Activated gamma-delta T cell (primary cell): ENCODE data around the gene GPR153.

Experiments
- DNase-seq: peaks from one replicate; lab custom pipeline; 2025; lab: John Stamatoyannopoulos, UW

GPR153 gene

DNA sequence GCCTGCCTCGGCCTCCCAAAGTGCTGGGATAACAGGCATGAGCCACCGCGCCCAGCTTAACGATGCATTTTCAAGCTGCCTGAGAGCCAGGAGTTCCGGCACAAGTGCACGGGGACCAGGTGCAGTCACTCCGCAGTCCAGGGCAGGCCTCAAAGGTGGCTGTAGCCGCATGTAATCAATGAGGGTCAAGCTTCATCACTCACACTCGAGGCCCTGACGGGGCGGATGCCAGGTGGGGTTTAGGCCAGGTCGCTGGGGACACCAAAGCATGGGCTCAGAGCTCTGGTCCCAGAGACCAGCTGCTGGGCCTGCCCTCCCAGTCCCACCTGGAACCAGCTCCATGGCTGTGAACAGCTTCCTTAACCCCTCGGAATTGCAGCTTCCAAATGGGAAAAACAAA is 26.1 kb upstream of the GPR153 start:
- no peak for DNase-seq

DNA sequence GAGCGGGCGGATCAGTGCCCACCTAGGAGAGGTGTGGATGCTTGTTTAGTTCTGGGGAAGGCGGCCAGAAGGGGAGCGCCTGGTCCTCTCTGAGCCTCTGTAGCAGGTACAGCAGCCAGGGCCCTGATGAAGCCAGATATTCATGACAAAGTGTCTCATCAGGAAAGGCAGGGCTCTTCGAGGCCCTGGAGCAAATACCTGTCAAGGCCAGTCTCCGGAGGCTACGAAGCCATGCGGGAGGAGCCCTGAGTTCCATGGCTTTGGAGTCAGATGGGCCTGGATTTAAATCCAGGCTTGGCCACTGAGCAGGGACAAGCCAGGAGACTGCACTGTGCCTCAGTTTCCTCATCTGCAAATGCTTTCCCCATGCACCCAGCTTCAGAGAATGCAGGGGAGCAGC is 25.4 kb upstream of the GPR153 start:
- DNase-seq, result no peak

DNA sequence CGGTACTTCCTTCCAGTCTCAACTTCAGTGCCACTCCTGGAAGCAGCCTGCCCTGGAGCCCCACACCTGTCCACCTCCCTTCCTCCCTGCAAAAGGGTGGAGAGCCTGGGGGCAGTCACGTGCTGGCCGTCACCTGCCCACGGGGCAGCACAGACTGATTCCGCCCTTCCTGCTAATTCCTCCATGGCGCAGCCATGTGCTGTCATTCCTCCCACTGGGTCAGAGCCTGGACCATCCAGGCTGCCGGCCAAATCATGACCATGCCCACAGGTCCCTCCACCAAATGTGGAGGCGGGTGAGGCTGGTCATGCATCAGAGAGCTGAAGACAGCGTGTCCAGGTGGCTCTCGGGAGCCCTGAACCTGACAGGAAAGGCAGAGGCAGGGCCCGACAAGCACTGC is 24.4 kb upstream of the GPR153 start:
- no peak for DNase-seq

DNA sequence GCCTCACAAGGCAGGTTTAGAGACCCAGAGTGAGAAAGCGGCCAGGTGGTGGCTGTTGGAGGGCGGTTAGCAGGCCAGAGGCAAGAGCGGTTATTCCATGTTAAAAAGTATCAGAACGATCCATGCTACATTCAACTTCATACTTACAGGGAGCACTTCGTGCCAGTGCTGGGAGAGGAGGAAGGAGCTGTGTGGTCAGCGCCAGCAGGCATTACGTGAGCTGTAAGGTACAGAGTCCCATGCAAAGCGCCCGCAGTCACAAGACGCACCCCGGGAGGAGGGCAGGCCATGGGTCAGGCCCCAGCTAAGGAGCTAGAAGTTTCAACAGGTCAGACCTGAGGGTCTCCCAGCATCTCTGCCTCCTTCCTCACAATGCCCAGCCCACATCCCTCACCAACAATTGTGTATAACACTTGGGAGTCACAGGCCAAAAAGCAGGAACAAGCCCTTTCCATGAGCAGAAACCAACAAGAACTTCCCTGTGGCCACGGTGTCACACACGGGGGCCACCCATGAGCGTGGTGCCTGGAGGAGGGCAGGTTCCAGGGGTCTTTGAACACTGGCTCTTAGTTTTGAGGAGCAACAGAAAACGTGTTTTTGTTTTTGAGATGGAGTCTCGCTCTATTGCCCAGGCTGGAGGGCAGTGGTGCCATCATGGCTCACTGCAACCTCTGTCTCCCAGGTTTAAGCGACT is 21.8 kb upstream of the GPR153 start:
- DNase-seq, result no peak

DNA sequence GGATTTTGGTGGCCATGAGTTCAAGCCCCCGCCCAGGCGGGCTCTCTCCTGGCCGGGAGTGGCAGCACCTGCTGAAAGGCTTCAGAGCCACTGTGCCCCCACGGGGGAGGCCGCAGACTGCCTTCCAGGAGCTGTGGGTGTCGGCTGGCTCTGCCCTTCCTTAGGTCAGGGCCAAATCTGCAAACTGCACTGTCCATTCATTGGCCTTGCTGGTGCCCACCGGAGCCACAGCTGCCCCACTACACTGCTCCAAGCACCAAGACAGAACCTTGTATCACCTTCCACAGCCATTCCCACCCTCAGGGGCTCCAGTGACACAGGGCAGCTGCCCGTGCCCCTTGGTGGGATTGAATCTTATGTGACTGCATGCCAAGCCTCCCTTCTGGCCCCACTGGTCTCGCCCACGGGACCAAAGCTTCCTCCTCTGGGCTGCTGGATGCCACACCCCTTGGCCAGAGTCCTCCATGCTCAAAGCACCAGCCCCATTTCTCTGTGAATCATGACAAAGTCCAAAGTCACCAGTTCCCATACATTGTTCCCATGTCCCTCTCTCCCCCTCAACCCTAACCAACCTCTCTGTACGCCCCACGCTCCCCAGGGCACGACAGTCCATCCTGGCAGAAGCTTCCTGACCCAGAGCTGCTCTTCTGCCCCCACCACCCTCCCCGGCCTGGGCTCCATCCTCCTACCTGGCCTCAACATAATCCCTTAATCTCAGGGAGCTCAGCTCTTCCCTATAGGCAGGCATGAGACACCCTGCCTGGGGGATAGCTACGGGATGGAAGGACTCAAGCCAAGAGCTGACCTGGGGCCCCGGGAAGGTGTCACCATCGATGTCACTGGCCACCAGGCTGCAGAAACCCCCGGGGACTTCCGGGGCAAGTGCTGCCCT is 20.9 kb upstream of the GPR153 start:
- DNase-seq, result no peak

DNA sequence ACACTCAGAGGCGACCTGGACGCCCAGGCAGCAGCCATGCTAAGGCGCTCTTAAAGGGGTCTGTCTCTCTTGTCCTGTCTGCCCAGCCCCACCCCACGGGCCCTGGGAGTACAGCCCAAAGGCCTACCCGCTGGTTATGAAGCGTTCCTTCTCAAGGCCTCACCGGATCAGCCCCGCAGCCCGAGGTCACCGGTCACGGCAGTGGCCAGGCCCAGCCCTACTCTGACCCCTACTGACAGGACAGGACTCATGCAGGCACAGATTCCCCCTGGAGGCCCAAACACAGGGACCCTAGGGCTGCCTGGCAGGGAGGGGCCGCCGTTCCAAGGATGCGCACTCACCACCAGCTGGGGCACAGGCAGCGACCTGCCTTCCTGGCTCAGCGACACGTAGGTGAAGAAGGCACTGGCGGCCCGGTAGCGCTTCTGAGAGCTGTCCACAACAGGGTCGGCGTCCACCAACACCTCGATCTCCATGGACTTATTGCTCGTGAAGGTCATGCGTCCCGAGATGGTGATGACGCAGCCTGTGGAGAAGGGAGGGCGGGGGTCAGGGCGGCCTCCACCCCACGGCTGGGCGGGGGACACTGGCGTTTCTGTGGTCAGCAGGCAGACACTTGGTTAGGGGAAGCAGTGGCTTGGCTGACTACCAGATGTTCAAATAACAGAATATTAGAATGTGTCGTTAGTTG is 20.0 kb upstream of the GPR153 start:
- DNase-seq, result no peak

DNA sequence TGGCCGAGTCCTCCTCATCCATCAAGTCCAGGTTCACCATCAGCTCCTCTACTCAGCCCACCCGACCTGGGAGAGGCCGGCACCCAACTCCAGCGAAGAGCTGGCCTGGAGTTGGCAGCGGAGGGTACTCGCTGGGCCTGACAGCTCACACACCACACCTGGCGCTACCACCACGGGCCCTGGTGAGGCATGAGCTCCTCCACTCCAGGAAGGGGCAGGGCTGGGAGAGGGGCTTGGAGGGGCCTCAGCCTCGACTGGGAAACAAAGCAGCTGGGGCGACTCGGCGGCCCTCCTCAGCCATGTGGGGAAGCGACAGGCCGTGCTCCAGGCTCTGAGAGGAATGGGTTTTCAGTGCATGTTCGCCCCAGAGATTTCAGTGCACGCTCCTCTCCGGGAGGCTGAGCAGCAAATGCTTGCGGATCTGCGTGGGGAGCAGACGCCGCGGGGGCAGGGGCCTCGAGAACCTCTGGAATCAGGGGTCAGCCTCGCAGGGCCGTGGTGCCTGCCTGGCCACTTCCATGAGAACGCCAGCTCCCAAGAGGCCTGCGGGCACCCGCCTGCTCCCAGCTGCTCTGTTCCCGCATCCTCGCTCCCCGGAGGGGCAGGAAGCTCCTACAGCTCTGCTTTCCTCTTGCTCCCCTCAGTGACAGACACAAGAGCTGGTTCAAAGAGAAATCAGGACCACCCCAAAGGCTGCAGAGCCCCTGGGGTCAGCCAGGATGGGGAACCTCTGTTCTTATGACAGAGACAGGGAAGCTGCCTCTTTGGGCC is 18.9 kb upstream of the GPR153 start:
- no peak for DNase-seq

DNA sequence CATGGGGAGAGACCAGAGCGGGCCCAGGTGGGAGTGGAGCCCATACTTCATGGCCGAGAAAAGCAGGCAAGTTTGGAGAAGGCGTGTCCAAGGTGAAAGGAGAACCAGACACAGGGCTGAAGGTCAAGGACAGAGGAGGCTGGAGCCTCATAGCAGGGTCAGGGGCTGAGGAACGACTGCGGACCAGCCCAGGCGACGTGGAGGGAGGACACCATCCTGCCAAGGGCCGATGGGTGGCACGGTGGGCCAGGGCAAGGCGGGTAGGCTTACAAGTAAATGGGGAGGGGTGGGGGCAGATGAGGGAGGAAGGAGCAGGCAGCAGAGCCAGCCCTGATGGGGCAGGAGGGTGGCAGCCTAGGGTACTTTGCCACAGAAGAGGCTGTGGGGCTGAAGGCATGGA is 18.2 kb upstream of the GPR153 start:
- no peak for DNase-seq

DNA sequence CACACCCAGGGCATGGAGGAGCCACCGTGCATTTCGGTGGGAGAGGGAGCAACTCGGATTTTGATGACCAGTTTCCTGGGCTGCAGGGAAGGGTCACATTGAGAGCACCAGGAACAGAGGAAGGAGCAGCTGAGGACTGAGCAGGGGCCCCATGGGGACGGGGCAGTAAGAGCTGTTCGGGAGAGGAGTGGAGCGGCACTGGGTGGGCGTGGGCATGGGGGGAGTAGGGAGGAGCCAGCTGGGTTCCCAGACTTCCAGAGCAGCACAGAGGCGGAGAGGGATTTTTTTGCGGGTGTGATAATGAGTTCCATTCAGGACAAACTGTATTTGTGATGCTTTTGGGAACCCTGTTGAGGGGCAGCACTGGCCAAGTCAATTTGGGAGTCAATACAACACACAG is 17.4 kb upstream of the GPR153 start:
- no peak for DNase-seq

DNA sequence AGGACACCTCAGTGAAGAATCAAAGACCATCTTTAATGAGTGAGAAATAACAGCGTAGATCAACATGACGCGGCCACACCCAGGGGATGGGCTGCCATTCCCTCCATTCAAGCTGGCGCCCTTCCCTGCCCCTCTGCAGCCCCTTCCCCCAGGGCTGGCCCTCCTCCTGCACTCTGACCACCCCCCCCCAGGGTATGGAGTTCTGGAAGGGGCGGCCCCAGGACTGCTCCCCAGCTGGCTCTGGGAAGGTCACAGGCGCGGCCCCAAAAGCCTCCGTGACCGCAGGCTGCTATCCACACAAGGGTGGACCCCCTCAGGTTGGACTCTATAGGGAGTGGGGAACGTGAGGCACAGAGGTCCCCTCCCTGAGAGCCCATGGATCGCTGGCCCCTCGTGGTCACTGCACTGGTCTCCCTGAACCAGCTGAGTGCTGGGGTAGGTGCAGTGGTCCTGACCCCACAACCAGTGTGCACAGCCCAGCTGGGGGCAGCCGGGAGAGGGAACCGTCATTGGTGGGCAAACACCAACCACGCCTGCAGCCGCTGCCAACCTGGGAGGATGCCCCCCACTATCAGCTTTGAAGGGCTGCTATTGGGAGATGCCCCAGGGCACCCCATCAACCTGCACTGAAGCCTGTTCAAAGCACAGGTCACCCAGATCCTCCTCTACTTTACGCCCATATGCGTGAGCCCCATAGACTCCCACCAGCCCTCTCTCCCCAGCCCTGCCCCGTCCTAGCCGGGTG is 16.1 kb upstream of the GPR153 start:
- DNase-seq, result no peak

DNA sequence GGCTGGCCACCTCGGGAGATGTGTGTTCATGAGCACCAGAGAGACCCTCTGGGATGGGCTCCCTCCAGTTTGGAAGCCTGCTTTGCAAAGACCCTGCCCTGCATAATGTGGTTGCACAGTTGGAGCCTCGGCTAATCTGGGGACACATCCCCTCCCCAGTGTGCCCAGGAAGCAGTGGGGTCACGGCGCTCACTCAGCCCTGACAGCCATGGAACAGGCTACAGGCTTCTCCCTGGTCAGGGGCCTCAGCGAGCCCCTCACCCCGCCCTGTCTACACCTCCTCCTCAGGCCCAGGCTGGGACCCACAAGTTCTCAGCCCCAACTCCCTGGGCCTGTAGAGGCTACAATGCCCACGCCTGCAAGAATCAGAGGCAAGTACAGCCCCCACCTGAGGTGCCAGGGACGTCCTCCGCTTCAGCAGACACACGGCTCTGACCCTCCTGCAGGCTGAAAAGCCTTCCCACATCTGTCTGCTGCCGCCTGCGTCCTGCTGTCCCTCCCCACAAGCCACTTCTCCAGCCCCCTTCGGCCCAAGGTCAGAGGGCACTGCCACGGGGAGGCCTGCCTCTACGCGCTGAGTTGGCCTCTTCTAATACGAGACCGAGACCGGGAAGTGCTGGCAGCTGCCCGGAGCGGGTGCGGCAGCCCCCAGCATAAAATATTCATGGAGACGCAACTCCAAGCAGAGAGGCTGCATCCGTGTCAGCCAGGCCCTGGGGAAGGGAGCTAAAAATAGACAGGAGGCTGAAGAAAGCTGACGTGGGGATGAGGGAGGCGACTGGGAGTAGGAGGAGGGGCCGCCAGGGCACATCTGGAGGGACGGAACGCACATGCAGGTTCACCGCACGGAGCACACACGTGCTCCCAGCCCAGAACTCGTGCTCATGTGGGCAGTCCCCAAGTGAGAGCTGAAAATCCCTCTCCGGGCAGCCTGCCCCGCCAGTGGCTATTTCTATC is 15.2 kb upstream of the GPR153 start:
- DNase-seq, result no peak

DNA sequence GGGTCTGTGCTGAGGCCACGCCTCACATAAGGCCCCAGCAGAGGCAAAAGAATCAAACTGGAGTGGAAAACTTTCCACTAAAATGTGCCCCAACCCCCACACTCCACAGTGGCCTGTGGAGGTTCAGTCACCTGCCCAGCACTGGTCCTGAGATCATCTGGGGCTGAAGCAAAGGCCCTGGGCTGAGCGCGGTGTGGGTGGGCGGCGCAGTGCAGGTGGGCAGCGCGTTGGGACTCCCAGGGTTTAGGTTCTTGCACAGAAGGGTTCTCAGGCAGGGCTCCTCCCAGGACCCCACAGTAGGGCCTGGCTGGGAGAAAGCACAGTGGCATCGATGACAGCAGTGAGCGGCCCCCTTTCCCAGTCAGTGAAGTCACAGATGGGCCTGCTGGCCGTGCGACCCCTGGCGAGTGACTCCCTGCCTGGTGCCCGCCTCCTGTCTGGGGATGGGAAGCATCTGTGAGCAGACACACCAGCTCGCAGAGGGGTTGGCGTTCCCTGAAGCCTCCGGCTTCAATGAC is 13.8 kb upstream of the GPR153 start:
- DNase-seq, result no peak

DNA sequence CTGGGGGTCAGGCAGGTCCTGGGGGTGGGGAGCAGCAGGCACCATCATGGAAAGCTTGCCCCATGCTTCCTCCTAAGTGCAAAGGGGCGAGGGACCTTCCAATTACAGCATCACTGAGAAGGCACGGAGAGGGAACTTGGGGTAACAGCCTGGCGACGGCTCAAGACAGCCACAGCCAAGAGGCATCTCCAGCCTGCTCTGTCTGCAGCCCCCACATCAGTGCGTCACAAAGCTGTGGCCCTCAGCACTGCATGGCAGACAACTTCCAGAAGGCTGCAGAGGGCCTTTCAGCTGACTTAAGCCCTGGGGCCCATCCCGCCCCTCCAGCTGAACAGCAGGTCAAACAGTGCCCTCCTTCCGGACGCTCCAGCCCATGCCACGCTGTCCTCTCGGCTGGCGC is 13.2 kb upstream of the GPR153 start:
- no peak for DNase-seq

DNA sequence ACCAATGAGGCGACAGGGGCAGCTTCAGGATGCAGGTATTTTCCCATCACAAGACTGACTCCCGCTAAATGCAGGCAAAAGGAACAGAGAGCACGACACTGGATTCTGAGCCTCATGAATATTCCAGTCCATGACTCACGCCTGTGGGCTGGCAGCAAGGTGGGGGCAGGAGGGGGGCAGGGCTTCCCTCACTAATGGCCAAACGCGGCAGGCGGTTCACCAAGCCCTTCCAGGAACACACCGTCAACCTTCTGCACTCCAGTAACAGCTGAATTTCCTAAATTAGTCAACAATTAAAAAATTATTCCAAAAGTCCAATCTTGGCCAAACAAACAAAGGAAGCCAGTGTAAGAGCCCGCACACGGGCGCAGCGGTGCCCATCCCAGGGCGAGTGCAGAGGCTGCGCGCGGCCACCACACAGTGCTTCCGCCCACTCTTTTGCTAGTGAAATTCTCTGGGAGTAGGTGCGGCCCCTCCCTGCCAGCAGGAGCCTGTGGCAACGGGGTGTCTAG is 12.5 kb upstream of the GPR153 start:
- no peak for DNase-seq

DNA sequence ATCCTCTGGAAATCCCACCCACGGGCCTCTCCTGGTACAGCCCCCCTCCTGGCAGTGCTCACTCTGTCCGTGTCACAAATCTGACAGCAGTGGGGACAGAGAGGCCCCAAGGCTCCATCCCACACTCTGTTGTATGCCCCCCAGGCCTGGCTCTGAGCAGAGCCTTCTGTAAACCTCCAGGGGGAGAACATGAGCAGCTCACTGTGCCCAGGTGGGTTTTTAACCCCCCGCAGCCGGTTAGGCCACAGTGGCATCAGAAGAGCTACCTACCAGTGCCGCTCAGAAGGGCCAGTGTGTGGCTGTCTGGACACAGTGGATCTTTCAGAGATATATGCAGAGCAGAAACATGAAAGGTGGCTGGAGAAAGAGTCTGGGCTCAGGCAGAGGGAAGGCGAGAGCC is 12.0 kb upstream of the GPR153 start:
- no peak for DNase-seq

DNA sequence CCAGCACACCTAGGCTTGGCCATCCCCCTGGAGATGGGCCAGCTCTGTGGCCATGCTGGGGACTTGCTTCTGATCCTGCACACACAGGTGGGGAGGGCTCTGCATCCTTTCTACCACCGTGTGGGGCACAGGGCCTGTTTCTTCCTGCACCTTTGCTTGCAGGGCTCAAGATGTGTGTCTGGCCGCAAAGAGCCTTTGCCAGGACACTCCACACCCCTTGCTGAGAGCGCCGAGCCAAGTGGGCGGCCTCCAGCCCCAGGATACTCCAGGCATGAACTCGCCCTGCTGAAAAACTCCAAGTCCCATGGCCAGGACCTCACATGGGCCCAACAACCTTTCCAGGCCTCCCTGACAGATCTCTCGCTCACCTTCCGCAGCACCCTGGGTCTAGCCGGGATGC is 11.6 kb upstream of the GPR153 start:
- DNase-seq, result no peak

DNA sequence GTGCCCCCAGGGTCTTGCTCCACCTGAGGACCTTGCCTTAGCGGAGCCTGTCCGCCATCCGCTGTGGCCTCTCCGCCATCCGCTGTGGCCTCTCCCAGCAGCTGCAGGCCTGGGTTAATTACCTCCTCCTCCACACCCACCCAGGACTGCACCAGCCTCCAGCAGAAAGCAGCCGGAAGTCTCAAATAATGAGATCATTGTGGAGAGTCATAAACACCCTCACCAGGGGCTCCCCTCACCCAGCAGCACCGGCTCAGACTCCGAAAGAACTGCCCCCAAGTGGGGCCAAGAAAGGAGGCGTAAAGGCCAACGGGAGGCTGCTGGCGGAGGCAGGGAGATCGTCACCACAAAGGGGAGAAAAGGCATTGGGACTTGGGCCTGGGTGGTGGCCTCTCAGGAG is 10.7 kb upstream of the GPR153 start:
- DNase-seq, result no peak

DNA sequence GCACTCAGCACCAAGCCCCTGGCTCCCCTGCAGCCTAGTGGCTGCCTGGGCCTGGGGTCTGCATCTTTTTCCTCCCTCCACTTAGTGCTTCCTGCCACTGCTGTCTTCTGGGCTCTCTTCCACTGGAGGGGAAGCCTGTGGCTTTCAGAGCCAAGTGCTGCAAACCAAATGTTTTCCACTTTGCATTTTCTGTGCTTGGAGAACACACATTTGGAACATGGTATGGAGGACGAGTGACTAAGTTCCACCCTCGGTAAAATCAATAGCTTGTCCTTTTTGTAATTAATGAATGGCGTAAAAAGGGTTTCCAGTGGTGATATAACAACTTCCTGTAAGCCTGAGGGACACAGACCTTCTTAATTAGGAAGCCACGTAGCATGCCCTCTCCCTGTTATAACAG is 10.1 kb upstream of the GPR153 start:
- no peak for DNase-seq

DNA sequence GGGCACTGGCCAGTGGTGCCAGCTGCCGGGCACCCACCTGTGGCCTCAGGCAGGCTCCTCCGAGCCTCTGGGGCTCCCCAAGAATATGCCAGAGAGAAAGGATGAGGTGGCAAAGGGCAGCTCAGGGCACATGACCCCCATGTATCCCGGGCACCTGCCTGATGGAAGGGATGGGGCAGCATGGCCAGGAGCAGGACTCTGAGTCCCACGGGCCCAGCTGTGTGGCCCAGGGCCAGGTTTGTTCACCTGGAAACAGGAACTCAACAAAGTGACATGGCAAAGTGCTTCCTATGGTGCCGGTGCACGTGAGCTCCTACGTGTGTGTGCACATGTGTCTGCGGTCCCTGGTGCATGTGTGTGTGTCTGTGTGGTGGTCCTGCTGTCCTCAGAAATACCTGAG is 9.5 kb upstream of the GPR153 start:
- DNase-seq, result no peak
